Esophagus squamous epithelium (tissue), 4 donors: ENCODE measurements around the gene ZEB2.

ENCODE experiments used
- CTCF ChIP-seq, 6 experiments: fragments of 450-650 bp in 4 of 6; fragments of 200-600 bp in 2 of 6; sonication (generic) in 2 of 6; IDR thresholded peaks; one replicate each; pipeline ENCODE4 v1.5.1; 2016 to 2019; ENCODE audit warnings: antibody characterized with exemption in 6 of 6, mild to moderate bottlenecking in 4 of 6, moderate library complexity in 4 of 6
- POLR2A ChIP-seq, 4 donors: fragments of 450-650 bp; IDR thresholded peaks; one replicate each; pipeline ENCODE4 v1.6.1; 2017; ENCODE audit warnings: antibody characterized with exemption in 4 of 4, mild to moderate bottlenecking in 4 of 4, moderate library complexity in 3 of 4

GRCh38 chr2:144508172-144508851 lies 11.6 kb downstream of the ZEB2 start:
- TF ChIP-seq CTCF (IDR thresholded peaks at IDR 0.05) (no peak), POLR2A (IDR thresholded peaks at IDR 0.05) (no peak)
